K562 (cell line): Measurements from ENCODE around the gene PLP2. TPM values are rescaled to one million over a fixed set of nuclear protein-coding genes. Genes with fewer than 3 reads are reported as not detected.

Experiments
- ATAC-seq: fragments of 200-7000 bp; cut with Tn5 transposase; 3 replicates; pipeline ENCODE4 v1.9.1; 2020; ENCODE audit warnings: moderate library complexity
- BruUV-seq: library from RNA; stranded (reverse); fragments of 400-500 nt; replicated peaks from 2 replicates; lab custom pipeline; 2021; lab: Mats Ljungman, UMichigan
- CTCF ChIA-PET: fragments of 300-600 bp; formaldehyde crosslinking; extraction: SDS; loops from one replicate; lab custom pipeline; 2021; ENCODE audit warnings: low intra/inter-chr PET ratio; lab: Yijun Ruan, JAX
- POLR2A ChIA-PET: fragments of 300-600, 350-650 bp; sonication (Branson Sonifier 250); formaldehyde crosslinking; extraction: SDS; loops from one replicate; lab custom pipeline; 2021; ENCODE audit warnings: antibody characterized with exemption, inconsistent platforms; lab: Yijun Ruan, JAX
- DNase-seq, 4 experiments: peaks; one replicate each; pipeline versions ENCODE4 v3.0.0 to v3.0.0-alpha.2; 2011 to 2018; ENCODE audit warnings: low spot score in 3 of 4, mixed read lengths in 3 of 4; ENCODE audit errors: extremely low read depth in 1 of 4
- FAIRE-seq: peaks from 2 replicates; lab custom pipeline; 2011; peaks lifted over from hg19 to GRCh38; lab: Jason Lieb, UNC
- H2AFZ ChIP-seq: 2 replicates; pipeline ENCODE4 v1.6.0; 2011; ENCODE audit warnings: low read depth, low read length, control low read depth, inconsistent platforms
- H3K27ac ChIP-seq: fragments of 200-600 bp; 3 replicates; pipeline ENCODE4 v1.8.0; 2011; ENCODE audit warnings: low read depth, mild to moderate bottlenecking, control low read depth, inconsistent platforms, low read length, moderate library complexity, mixed read lengths; ENCODE audit errors: extremely low read depth
- H3K27me3 ChIP-seq, 2 experiments: fragments of 300-600 bp in 1 of 2; 2 replicates in 1 of 2; 3 replicates in 1 of 2; pipeline versions ENCODE4 v1.6.0 to v1.8.0; 2011; ENCODE audit warnings: inconsistent platforms in 2 of 2, low read length in 2 of 2, mild to moderate bottlenecking in 1 of 2, mixed read lengths in 1 of 2, moderate library complexity in 1 of 2; ENCODE audit not compliant: control insufficient read depth in 2 of 2, insufficient read depth in 2 of 2
- H3K36me3 ChIP-seq: fragments of 300-600 bp; 3 replicates; pipeline ENCODE4 v1.8.0; 2011; ENCODE audit warnings: mild to moderate bottlenecking, low read length, inconsistent platforms; ENCODE audit not compliant: control insufficient read depth, insufficient read depth
- H3K4me1 ChIP-seq, 2 experiments: fragments of 200-600 bp in 1 of 2; replicated peaks in 1 of 2; 2 replicates in 1 of 2; 3 replicates in 1 of 2; pipeline versions ENCODE4 v1.5.1 to v1.8.0; 2011; ENCODE audit warnings: inconsistent platforms in 2 of 2, low read length in 2 of 2, mild to moderate bottlenecking in 1 of 2, mixed read lengths in 1 of 2, moderate library complexity in 1 of 2; ENCODE audit not compliant: control insufficient read depth in 2 of 2, insufficient read depth in 2 of 2
- H3K4me2 ChIP-seq: 2 replicates; pipeline ENCODE4 v1.6.1; 2011; ENCODE audit warnings: low read length, control low read depth, inconsistent platforms, mixed read lengths; ENCODE audit not compliant: insufficient read depth
- H3K4me3 ChIP-seq: fragments of 200-600 bp; sonication (generic), shearing (Covaris generic); 2 replicates; pipeline ENCODE4 v1.5.1; 2016; ENCODE audit warnings: control low read depth, inconsistent platforms
- H3K79me2 ChIP-seq: fragments of 200-600 bp; 3 replicates; pipeline ENCODE4 v1.8.0; 2011; ENCODE audit warnings: low read length, inconsistent platforms; ENCODE audit not compliant: control insufficient read depth, insufficient read depth
- H3K9ac ChIP-seq, 2 experiments: 2 replicates each; pipeline versions ENCODE4 v1.6.0 to v1.6.1; 2011; ENCODE audit warnings: low read depth in 2 of 2, low read length in 2 of 2, control low read depth in 1 of 2, inconsistent platforms in 1 of 2, mild to moderate bottlenecking in 1 of 2, mixed read lengths in 1 of 2; ENCODE audit not compliant: insufficient read depth in 1 of 2
- H3K9me1 ChIP-seq: one replicate; pipeline ENCODE4 v1.6.0; 2011; ENCODE audit warnings: inconsistent platforms, mild to moderate bottlenecking, low read length, moderate library complexity; ENCODE audit not compliant: control insufficient read depth, insufficient read depth
- H3K9me3 ChIP-seq: replicated peaks from 2 replicates; pipeline ENCODE4 v1.5.1; 2011; ENCODE audit warnings: low read depth, low read length, inconsistent platforms; ENCODE audit not compliant: control insufficient read depth, insufficient read depth
- H4K20me1 ChIP-seq: replicated peaks from 2 replicates; pipeline ENCODE4 v1.6.1; 2011; ENCODE audit warnings: low read length, inconsistent platforms, mixed read lengths; ENCODE audit not compliant: control insufficient read depth, insufficient read depth
- AFF1 ChIP-seq, 2 experiments: fragments of 450-650 bp; IDR thresholded peaks; 2 replicates each; pipeline ENCODE4 v1.6.1; 2018; ENCODE audit warnings: mild to moderate bottlenecking in 2 of 2, low read depth in 1 of 2; ENCODE audit not compliant: partially characterized antibody in 2 of 2
- CHCHD3 ChIP-seq: fragments of 250-450 bp; sonication (Bioruptor Pico); IDR thresholded peaks from 2 replicates; pipeline ENCODE4 v2.1.2; 2022; ENCODE audit warnings: mild to moderate bottlenecking
- DEAF1 ChIP-seq: fragments of 450-650 bp; formaldehyde crosslinking; IDR thresholded peaks from 2 replicates; pipeline ENCODE4 v1.4.0; 2020; ENCODE audit warnings: mild to moderate bottlenecking, moderate library complexity
- ELF2 ChIP-seq: fragments of 250-450 bp; sonication (Bioruptor Pico); IDR thresholded peaks from 2 replicates; pipeline ENCODE4 v1.5.0; 2021; ENCODE audit warnings: mild to moderate bottlenecking
- HCFC1 ChIP-seq: IDR thresholded peaks from 2 replicates; pipeline ENCODE4 v1.6.1; 2012; ENCODE audit warnings: low read depth, low read length, improper control_type of control experiment
- NFIC ChIP-seq: fragments of 450-650 bp; IDR thresholded peaks from 2 replicates; pipeline ENCODE4 v1.6.1; 2017; ENCODE audit warnings: mild to moderate bottlenecking, inconsistent platforms
- RAD51 ChIP-seq: fragments of 450-650 bp; IDR thresholded peaks from 2 replicates; pipeline ENCODE4 v1.7.1; 2016; ENCODE audit warnings: low read depth, mild to moderate bottlenecking, borderline replicate concordance
- SIX5 ChIP-seq, 2 experiments: IDR thresholded peaks; 2 replicates each; pipeline ENCODE4 v1.6.1; 2011; ENCODE audit warnings: low read length in 2 of 2, borderline replicate concordance in 1 of 2, low read depth in 1 of 2, mild to moderate bottlenecking in 1 of 2, moderate library complexity in 1 of 2; ENCODE audit not compliant: insufficient read depth in 1 of 2
- SMARCE1 ChIP-seq: fragments of 450-650 bp; IDR thresholded peaks from 2 replicates; pipeline ENCODE4 v1.7.1; 2016; ENCODE audit warnings: mild to moderate bottlenecking
- ZNF143 ChIP-seq: sonication (generic); formaldehyde crosslinking; IDR thresholded peaks from 2 replicates; pipeline ENCODE4 v1.9.0; 2022; ENCODE audit warnings: mild to moderate bottlenecking, missing genetic modification reagents
- WGBS: fragments of 100-300 bp; shearing (Covaris generic); methylation state at CpG from one replicate; pipeline ENCODE4 v1.1.6; 2016; ENCODE audit warnings: low coverage, mixed read lengths; ENCODE audit not compliant: insufficient coverage; ENCODE audit errors: missing lambda C conversion rate; 5-methylcytosine and 5-hydroxymethylcytosine counted together
- in situ Hi-C: fragments of 300-500 bp; cut with MboI; formaldehyde crosslinking; loops from 4 replicates; pipeline ENCODE4 v1.15.0; 2018; ENCODE audit warnings: inconsistent platforms, mixed read lengths
- intact Hi-C: fragments of 100-400 bp; cut with micrococcal nuclease; formaldehyde crosslinking; loops from 2 replicates; pipeline ENCODE4 v1.14.2; 2022
- polyA plus RNA-seq, 8 experiments: library from polyadenylated mRNA; depleted of rRNA in 4 of 8; stranded (reverse) in 5 of 8; unstranded in 3 of 8; fragments of >200 nt; fragmentation: Nextera tagmentation in 2 of 8; fragmentation: Illumina TruSeq in 1 of 8; extraction: Ambion mirVana in 2 of 8; extraction: Trizol in 1 of 8; gene quantifications; 2 replicates each; pipeline versions ENCODE4 v1.2.1 to v1.2.3, GENCODE V29; 2011 to 2014; ENCODE audit warnings: inconsistent platforms in 1 of 8, missing spikeins in 1 of 8
- total RNA-seq, 7 experiments: library from RNA; depleted of rRNA in 6 of 7; stranded (reverse); fragments of >200 nt in 6 of 7; fragmentation: Illumina TruSeq in 2 of 7; extraction: Trizol in 2 of 7; gene quantifications; 2 replicates each; pipeline versions ENCODE4 v1.2.1 to v1.2.3, GENCODE V29; 2011 to 2021; ENCODE audit warnings: low replicate concordance in 1 of 7

PLP2 gene
- total and polyA plus RNA-seq, 9 of the 15 experiments (the other 6 are each of a cell fraction or from before 2014, with no cell fraction given), result 34.7 to 236 (median 112) TPM

GRCh38 chrX:49211074-49211473 is 39.4 kb downstream of the PLP2 start:
- H2AFZ ChIP-seq, result no peak overlapping the region
- no peaks in the 10 kb centered on the region for H3K9me1 ChIP-seq
- no peak for DNase-seq
- no peak overlapping the region for H3K4me2 ChIP-seq
- H3K9me3 ChIP-seq, result no peaks in the 10 kb centered on the region
- no peak overlapping the region for H3K27ac ChIP-seq
- no TSS peak for BruUV-seq
- peaks cover 0 to 6% of the 10 kb centered on the region in 2 experiments; a peak in 1 of 5 replicates for H3K27me3 ChIP-seq
- no peak for TF ChIP-seq CHCHD3 (CRISPR knock-in tag)
- no peak for TF ChIP-seq SMARCE1
- no peak for TF ChIP-seq DEAF1
- no peak for TF ChIP-seq RAD51
- 11% methylated on average over 7 of the region's 9 CpGs for WGBS
- intact Hi-C loops, result no loop called here
- POLR2A ChIA-PET, result no interaction called here
- CTCF ChIA-PET, result no interaction called here
- ATAC-seq, result no peak
- no peak for FAIRE-seq
- in situ Hi-C loops, result no loop called here
- H3K79me2 ChIP-seq, result no peaks in the 10 kb centered on the region
- H3K9ac ChIP-seq, result no peak overlapping the region
- H3K36me3 ChIP-seq, result no peaks in the 10 kb centered on the region
- H4K20me1 ChIP-seq, result no peaks in the 10 kb centered on the region
- H3K4me3 ChIP-seq, result no peak overlapping the region
- peaks cover 0 to 7% of the 10 kb centered on the region in 2 experiments; a peak in 3 of 5 replicates for H3K4me1 ChIP-seq

- Histone ChIP-seq H4K20me1 (no peaks in the 10 kb centered on the region), H3K4me3 (no peak overlapping the region), H3K27me3 (peaks cover 0 to 9% of the 10 kb centered on the region in 2 experiments; a peak in 1 of 5 replicates), H3K79me2 (no peaks in the 10 kb centered on the region), H3K27ac (no peak overlapping the region), H3K9me3 (no peaks in the 10 kb centered on the region), H3K9ac (no peak overlapping the region), H3K36me3 (no peaks in the 10 kb centered on the region), H3K9me1 (no peaks in the 10 kb centered on the region), H3K4me2 (no peak overlapping the region), H3K4me1 (peaks cover 0 to 7% of the 10 kb centered on the region in 2 experiments; a peak in 3 of 5 replicates), H2AFZ (no peak overlapping the region)
- in situ Hi-C loops (no loop called here), intact Hi-C loops (no loop called here)
- peak; percentile 59; the same call in 2 of the 3 replicates for ATAC-seq
- FAIRE-seq, result no peak
- ChIA-PET CTCF (no interaction called here), POLR2A (interaction anchor here (0.5 kb wide), 1 partner anchor 1053 kb away, joined by 3 read pairs; no protein-coding TSS in a partner anchor)
- BruUV-seq, result no TSS peak
- 0% methylated on average over 2 of the region's 2 CpGs for WGBS
- no peak for DNase-seq
- TF ChIP-seq ZNF143, result peak; percentile 67
- no peak for TF ChIP-seq ELF2 (CRISPR knock-in tag)
- peak in 1 of 2 experiments; percentile 39; a peak in 1 of 4 replicates for TF ChIP-seq SIX5 (IDR thresholded peaks at IDR 0.05; ENCODE audit: borderline replicate concordance in 1 of 2, insufficient read depth in 1 of 2, low read depth in 1 of 2, low read length in 2 of 2)
- TF ChIP-seq NFIC, result no peak
- peak in 1 of 2 experiments; percentile 94 for TF ChIP-seq AFF1 (IDR thresholded peaks at IDR 0.05; ENCODE audit: low read depth in 1 of 2, partially characterized antibody in 2 of 2)
- TF ChIP-seq HCFC1, result peak; percentile 71
These were observed 40.5 kb downstream of the PLP2 start for GRCh38 chrX:49212209-49212608.
